BJ (cell line): ENCODE measurements around the gene LAPTM5. TPM values are rescaled to one million over a fixed set of nuclear protein-coding genes. Genes with fewer than 3 reads are reported as not detected.

Experiments used
- CTCF ChIA-PET: fragments of 350-600 bp; formaldehyde crosslinking; extraction: SDS; loops from one replicate; lab custom pipeline; 2021; ENCODE audit warnings: antibody characterized with exemption, inconsistent platforms; lab: Yijun Ruan, JAX
- POLR2A ChIA-PET: fragments of 300-600 bp; sonication (Branson Sonifier 250); formaldehyde crosslinking; extraction: SDS; loops from one replicate; lab custom pipeline; 2021; ENCODE audit warnings: antibody characterized with exemption; lab: Charles Lee
- DNase-seq: peaks from one replicate; pipeline ENCODE4 v3.0.0-alpha.2; 2011; ENCODE audit warnings: low read depth
- H3K27me3 ChIP-seq: 2 replicates; pipeline ENCODE4 v1.6.0; 2011; ENCODE audit warnings: low read length; ENCODE audit not compliant: control insufficient read depth, insufficient read depth
- H3K36me3 ChIP-seq: 2 replicates; pipeline ENCODE4 v1.5.1; 2011; ENCODE audit warnings: low read length; ENCODE audit not compliant: control insufficient read depth, insufficient read depth
- H3K4me3 ChIP-seq: 2 replicates; pipeline ENCODE4 v1.5.1; 2011; ENCODE audit warnings: low read depth, mild to moderate bottlenecking, control low read depth, low read length
- CTCF ChIP-seq: IDR thresholded peaks from 2 replicates; pipeline ENCODE4 v1.5.1; 2011; ENCODE audit warnings: low read depth, mild to moderate bottlenecking, control low read depth, inconsistent platforms, low read length, moderate library complexity; ENCODE audit not compliant: insufficient read depth
- polyA plus RNA-seq: library from polyadenylated mRNA; depleted of rRNA; stranded (reverse); fragments of >200 nt; gene quantifications from 2 replicates; pipeline ENCODE4 v1.2.3, GENCODE V29; 2011

The LAPTM5 gene
- polyA plus RNA-seq, 1 experiment, result 2.1 TPM

- ChIA-PET CTCF (interaction anchor here (0.6 to 5.0 kb wide), 33 partner anchors 10 to 1903 kb away, joined by 3 to 354 read pairs (median 5); partner anchors contain the start of gene LAPTM5), POLR2A (interaction anchor here (0.6 to 1.9 kb wide), 4 partner anchors 11 to 195 kb away, joined by 3 to 11 read pairs (median 8); no protein-coding TSS in a partner anchor)
- Histone ChIP-seq H3K27me3 (no peaks in the 10 kb centered on the region; the same call in 1 of the 2 replicates), H3K36me3 (peaks cover 3% of the 10 kb centered on the region; the same call in 1 of the 2 replicates), H3K4me3 (peak overlapping the region; percentile 46)
- peak; percentile 88 for TF ChIP-seq CTCF
- DNase-seq, result peak; percentile 73
Measured at GRCh38 chr1:30718636-30719405, 38.8 kb downstream of the LAPTM5 start.

- H3K27me3 ChIP-seq, result no peaks in the 10 kb centered on the region; the same call in 1 of the 2 replicates
- H3K36me3 ChIP-seq, result peaks cover 3% of the 10 kb centered on the region; the same call in 1 of the 2 replicates
- H3K4me3 ChIP-seq, result peak overlapping the region; percentile 39
- DNase-seq, result peak; percentile 85
- CTCF ChIA-PET, result interaction anchor here (0.9 to 5.0 kb wide), 23 partner anchors 10 to 211 kb away, joined by 3 to 354 read pairs (median 9); partner anchors contain the start of gene LAPTM5
- POLR2A ChIA-PET, result interaction anchor here (0.6 to 1.9 kb wide), 4 partner anchors 59 to 505 kb away, joined by 6 to 11 read pairs (median 8); no protein-coding TSS in a partner anchor
- no peak for TF ChIP-seq CTCF
Measured at GRCh38 chr1:30718091-30718635, 39.4 kb downstream of the LAPTM5 start.

- ChIA-PET POLR2A (no interaction called here), CTCF (interaction anchor here (1.4 kb wide), 1 partner anchor 9 kb away, joined by 6 read pairs; no protein-coding TSS in a partner anchor)
- Histone ChIP-seq H3K4me3 (no peak overlapping the region), H3K27me3 (peaks cover 6% of the 10 kb centered on the region), H3K36me3 (no peaks in the 10 kb centered on the region)
- no peak for TF ChIP-seq CTCF
- DNase-seq, result no peak
Measured at GRCh38 chr1:30716646-30717045, 40.9 kb downstream of the LAPTM5 start.

- DNase-seq, result no peak
- Histone ChIP-seq H3K36me3 (no peaks in the 10 kb centered on the region), H3K27me3 (peaks cover 10% of the 10 kb centered on the region), H3K4me3 (no peak overlapping the region)
- no peak for TF ChIP-seq CTCF
- POLR2A ChIA-PET, result no interaction called here
- CTCF ChIA-PET, result interaction anchor here (0.5 to 1.4 kb wide), 2 partner anchors 9 to 1020 kb away, joined by 3 to 6 read pairs; no protein-coding TSS in a partner anchor
Measured at GRCh38 chr1:30715886-30716285, 41.7 kb downstream of the LAPTM5 start.

GRCh38 chr1:30715216-30715615 is 42.4 kb downstream of the LAPTM5 start:
- ChIA-PET CTCF (no interaction called here), POLR2A (no interaction called here)
- Histone ChIP-seq H3K36me3 (no peaks in the 10 kb centered on the region), H3K4me3 (no peak overlapping the region), H3K27me3 (peaks cover 11% of the 10 kb centered on the region)
- TF ChIP-seq CTCF, result peak; percentile 41
- no peak for DNase-seq
